Cortex of kidney (tissue), 1 donor: ENCODE data around the gene NAALADL2.
"Not testable (repeated sequence)": the region's sequence is repeated elsewhere in the genome, so short reads cannot be mapped to it uniquely, and the experiment has no call there.

Experiments
- DNase-seq: peaks from one replicate; lab custom pipeline; 2025; lab: John Stamatoyannopoulos, UW

The NAALADL2 gene

DNA sequence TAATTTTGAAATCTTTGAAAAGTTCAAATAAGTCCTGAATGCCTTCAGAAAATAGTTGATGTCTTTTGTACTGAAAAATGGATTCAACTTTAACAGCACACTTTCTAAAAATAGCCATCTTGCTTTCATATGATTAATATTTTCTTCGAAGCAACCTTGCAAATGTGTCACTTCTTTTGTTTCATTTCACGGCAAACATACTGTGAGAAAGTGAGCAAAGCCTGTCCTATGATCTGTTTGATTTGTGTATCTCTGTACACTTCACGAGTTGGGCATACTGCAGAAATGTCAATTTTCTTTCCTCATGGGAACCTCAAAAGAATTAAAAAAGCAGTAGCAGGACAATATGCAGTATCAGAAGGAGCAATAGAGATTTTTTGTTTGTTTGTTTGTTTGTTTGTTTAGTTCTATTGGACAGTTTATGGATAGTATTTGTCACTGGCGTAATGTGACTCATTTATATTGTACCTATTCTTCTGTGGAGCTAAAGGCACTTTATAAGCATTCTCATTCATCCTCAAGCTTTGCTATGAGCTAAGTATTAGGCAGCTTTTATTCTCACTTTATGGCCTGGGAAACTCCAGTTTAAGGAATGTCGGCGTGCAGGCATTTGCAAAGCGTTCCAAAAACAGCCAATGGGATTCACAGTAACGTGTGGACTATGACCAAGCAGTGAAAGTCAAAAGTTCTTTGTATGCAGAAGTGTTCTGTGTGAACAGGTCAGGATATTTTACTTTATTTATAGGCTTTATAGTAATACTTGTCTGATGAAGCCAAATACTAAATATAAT, 572.0 kb downstream of the NAALADL2 start:
- DNase-seq: no peak

DNA sequence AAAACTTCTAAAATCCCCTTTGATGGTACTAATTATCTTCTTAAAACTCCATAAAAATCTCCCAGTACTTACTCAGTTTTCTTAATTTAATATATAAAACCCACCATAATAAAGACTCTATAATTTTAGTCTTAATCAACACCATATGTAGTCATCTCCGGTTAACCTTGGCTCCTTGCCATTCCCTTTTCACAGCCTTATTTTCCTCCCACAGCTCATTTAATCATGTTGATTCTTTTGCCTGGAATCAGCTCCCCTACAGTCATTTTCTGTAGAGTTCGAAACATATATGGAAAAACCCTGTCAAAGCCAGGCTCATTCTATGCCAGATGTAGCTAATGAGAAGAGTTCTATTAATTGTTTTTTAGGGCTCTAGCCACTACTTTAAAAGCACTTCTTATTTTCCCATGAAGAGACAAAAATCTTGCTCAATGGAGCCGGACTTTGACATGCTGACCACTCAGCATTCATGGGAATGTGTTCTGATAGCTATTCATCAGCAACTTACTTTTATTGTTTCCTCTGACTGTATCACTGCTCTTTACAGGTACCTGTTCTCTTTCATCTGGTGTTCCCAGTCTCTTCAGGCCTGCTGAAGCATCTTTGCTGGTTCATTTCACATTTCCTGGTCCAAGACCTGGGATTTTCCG, 573.4 kb downstream of the NAALADL2 start:
- no peak for DNase-seq

DNA sequence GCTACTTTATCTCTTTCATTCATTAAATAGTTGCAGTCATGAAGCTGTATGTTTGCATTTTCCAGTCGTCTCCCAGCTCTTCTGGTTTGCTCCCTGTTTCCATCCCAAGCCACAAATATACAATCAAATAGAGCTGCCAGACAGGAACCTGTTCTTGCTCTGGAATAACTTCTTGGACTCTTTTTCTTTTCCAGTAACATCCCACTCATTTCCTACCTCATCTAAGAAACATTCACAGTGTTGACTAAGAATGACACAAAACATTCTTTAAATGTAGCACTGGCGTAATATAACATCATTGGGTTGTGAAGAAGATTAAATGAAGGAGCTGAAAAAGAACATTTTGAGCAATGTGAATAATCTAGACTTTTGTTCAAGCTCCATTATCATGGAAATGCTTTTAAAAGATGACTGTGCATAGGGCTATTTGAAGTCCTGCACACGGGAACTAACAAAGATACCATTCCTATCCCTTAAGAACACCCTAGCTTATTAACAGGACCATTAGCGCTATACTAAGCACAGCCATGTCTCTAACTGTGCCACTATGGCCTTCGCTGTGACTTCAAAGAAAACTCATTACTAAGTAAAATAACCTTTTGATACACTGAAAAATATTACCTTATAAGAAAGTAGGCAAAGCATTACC, 574.0 kb downstream of the NAALADL2 start:
- DNase-seq: no peak

DNA sequence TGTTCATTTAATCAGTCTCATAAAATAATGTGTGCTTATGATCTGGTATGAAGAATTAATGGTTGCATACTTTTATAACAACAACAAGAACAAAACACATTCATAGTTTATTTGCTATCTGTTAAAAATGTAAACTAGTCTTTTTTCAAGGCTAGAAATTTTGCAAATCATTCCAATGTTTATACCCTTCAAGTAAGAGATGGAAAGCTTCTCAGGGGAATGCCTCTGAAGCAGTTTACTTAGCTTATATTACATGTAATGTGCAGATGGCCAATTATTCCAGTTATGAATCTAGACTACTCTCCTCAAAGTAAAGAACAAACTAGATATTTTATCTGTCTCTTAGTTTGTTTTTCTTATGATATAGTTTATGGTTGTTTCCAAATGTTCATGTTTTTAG, 575.4 kb downstream of the NAALADL2 start:
- no peak for DNase-seq

DNA sequence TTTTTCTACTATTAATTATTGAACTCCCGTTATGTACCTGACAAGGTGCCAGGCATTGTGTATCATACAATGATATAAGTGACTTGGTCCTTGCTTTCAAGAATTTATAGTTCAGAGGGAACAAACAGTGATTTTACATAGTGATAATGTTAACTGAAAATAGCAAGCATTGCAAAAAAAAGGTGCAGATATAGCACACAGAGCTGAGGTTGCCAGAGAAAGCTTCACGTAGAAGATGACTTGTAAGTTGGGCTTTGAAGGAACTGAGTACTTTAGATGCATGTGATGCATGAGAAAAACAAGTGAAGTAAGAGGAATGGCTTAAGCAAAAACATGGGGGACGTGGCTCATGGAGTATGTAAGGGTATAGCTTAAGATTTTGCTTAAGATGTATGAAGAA, 584.5 kb downstream of the NAALADL2 start:
- DNase-seq: no peak

DNA sequence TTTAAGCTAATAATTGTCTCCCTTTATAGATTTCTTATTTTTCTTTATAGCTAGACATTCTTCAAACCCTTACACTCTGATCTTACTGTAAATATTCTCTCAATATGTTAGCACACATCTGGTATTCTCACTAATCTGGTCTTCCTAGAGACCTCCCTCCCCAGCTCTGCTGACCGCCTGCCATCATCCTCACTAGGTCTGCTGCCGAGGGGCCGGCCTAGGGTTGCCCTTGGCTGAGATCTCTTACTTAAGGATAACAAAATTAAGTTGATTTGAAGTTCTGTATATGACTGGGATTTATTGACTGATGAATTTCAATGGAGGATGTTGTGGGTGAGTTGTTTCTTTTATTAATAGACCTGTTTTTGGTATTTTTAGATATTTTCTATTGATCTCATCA, 586.6 kb downstream of the NAALADL2 start:
- no peak for DNase-seq

DNA sequence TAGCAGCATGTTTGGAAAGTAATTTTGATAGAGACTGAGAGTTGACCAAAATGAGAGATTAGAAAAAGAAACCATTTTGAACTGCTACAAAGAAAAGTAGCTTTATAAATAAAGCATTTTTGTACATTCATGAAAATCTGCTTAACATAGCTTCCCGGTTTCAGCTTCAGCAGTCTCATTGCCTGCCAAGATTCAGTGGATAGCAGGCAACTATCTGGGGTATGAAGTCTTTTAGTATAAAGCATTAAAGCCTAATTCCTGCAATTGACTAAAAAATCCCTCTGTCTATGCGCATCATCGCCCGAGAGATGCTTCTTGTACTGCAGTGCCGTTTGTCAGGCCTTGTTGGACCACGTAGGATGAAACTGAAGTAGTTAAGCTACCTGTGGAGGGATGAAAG, 588.4 kb downstream of the NAALADL2 start:
- DNase-seq: no peak

DNA sequence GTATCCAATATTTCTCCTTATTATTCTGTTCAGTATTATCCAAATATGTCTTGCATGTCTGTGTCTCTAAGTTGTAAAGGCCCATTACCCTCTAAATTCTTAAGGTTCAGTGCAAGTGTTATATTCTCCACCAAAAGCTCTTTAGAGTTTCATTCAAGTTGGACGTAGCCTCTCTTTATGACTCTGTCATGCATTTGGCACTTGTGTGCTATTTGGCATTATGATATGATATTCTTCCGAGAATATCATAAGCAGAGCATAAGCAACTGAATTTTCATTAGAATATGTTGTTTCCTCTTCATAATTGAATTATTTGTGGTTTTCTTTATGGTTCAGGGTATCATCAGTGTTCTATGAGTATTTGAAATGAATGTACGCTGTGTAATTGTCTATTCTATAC, 594.2 kb downstream of the NAALADL2 start:
- no peak for DNase-seq

DNA sequence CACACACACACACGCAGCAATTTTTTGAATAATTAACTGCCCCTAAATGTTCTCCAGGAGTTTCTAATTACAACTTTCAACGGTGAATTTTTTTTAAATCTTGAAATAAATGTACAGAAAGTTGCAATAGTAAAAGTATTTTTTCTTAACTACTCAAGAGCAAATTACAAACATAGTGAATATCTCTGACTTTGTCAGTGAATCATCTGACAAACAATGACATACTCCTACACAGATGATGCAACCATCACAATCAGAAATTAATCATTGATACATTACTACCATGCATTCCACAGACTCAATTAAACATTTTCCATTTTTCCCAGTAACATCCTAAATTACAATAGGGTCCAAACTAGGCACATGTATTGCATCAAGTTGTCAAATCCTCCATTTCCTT, 597.3 kb downstream of the NAALADL2 start:
- DNase-seq: no peak

DNA sequence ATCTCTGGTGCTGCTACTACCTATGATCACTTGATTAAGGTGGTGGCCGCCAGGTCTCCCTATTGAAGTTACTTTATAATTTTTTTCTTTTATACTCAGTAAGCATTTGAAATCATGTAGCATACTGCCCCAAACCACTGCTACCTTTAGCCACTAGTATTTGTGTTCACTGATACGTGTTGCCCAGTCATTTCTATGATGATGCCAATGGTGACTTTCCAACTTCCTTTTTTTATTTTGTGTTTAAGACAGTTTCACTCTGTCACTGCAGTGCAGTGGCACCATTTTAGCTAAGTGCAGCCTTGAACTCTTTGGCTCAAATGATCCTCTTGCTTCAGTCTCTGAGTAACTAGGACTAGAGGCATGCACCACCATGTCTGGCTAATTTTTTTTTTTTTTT, 598.2 kb downstream of the NAALADL2 start:
- no peak for DNase-seq

DNA sequence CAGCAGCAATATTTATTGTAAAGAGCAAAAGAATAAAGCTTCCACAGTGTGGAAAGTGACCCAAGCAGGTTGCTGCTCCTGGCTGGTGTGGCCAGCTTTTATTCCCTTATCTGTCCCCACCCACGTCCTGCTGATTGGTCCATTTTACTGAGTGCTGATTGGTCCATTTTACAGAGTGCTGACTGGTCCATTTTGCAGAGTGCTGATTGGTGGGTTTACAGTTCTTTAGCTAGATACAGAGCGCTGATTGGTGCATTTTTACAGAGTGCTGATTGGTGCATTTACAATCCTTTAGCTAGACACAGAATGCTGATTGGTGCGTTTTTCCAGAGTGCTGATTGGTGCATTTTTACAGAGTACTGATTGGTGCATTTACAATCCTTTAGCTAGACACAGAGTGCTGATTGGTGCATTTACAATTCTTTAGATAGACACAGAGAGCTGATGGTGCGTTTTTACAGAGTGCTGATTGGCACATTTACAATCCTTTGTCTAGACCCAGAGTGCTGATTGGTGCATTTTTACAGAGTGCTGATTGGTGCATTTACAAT, 601.8 kb downstream of the NAALADL2 start:
- DNase-seq: not testable (repeated sequence)

DNA sequence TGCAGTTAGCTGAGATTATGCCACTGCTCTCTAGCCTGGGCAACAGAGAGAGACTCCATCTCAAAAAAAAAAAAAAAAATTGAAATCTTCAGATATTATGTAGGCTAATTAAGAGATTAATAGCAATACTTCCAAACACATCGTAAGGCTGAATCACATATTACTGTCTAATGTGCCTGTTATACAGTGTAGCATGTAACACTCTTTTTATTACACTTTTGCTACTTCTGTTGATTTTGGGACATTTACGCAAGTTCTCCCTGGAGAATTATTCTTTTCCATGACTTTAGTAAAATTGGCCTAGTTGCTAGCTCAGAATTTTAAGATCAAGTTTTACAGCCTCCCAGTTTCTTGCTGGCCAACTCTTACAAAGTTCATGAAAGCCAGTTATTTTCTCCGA, 605.2 kb downstream of the NAALADL2 start:
- DNase-seq: no peak

DNA sequence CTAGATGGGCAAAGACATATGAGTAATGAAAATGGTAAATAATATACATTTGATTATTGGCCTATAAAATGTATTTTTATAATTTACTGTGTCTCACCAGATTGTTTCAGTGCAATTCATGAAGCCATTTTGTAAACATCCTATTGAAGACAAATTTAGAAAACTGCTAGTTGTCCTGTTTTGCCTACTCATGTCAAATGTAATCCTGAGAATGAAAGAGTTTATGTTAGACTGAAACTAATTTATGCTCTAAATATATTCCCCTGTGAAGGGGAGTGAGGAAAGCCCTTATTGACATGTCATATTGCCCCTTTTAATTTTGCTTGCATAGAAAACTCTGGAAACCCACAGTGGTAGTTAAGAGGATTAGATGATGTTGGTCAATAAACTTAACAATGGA, 610.0 kb downstream of the NAALADL2 start:
- DNase-seq: no peak

DNA sequence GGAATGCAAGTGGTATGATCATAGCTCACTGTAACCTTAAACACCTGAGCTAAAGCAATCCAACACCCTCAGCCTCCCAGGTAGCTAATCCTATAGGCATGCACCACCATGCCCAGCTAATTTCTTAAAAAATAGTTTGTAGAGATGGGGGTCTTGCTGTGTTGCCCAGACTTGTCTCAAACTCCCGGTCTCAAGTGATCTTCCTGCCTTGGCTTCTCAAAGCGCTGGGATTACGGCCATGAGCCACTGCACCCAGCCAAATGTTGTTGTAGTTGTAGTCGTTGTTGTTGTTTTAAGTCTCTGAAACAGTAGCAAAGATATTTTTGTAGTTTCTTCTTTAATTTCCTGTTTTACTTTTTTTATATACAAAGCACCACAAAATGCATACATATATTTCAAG, 616.6 kb downstream of the NAALADL2 start:
- DNase-seq: no peak

DNA sequence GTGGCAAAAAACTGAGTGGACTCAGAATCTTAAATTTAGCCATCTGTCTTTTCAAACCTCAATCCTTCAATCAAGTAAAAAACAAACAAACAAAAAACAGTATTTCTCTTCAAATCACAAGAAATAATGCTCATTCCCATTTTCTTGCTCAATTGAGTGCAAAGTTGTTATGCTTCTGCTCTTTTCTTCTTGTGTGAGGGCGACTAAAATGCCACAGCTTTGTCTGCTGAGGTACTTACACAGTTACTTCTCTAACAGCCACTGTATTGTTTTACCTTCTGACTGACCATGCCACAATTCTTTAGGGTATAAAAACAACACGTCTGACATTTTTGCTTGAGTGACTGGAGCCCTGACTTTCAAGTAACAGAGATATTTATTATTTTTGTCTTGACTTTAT, 617.4 kb downstream of the NAALADL2 start:
- no peak for DNase-seq

DNA sequence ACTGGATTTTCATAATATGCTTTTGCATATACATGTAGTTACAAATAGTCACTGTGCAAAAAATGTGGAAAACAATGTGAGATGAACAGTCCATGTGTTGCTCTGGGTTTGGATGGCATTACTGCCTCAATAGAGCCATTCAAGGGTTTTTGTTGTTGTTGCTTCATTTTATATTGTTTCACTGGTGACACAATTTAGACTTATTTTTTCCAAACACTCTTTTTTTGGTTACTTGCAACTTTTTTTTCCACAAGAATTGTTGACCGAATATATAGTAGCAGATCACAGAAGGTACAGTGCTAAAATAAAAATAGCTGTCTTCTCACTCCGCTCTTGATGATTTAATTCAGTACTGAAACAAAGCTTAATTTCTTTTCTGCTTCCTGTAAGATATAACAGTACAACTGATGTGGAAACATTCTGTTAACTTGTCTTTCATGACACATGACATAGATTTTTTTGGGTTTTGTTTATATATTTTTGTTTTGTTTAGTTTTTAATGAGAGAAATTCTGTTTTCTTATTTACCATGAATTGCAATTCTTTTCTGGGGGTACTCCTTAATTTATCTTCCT, 618.6 kb downstream of the NAALADL2 start:
- no peak for DNase-seq

DNA sequence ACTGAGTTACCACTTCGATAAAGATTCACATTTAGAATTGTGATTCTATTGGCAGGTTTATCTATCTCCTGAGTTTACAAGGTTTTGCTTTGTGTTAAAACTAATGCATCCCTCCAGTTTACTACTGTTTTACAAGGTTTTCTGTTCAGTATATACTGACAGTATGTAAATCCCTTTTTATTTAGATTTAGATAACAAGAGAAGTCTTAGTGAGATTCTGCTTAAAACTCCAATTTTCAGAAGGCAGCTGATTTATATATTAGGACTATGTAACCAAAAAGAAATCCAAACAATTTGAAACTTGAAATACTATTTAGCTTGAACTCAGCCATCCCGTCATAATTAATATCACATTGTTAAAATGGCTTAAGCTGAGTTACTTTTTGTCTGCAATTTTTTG, 619.2 kb downstream of the NAALADL2 start:
- no peak for DNase-seq

DNA sequence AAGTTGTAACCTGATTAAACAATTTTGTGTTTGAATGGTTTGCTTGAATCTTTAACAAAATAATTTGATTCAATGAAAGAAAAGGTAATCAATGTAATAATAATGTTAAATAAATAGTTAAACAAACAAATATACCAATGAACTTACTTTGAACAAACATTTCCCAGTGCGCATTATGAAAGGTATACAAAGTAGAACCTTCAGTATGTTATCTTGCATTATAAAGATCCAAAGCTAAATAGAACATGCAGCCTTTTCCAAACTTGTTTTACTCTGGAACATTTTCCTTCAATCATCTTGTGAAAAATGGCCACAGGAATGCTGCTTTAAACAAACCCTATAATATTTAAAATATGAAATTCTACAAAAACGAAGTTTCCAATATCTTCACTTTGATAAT, 620.0 kb downstream of the NAALADL2 start:
- no peak for DNase-seq

DNA sequence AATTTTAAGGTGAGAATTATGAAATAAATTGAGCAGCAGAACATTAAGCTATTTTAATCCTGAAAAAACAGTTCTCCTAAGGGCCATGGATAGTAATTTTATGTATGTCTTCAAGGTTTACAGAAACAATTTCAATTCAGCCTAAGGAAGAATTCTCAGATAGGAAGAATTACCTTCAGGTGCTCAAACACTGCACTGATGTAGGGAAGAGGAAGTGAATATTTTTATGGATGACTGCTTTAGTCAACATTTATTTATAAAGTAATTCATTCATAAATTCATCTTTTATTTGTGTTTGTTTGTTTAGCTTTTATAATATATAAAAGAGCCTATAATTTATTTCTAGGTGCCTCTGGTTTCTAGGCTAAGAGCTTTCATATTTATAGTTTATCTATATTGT, 620.7 kb downstream of the NAALADL2 start:
- no peak for DNase-seq

DNA sequence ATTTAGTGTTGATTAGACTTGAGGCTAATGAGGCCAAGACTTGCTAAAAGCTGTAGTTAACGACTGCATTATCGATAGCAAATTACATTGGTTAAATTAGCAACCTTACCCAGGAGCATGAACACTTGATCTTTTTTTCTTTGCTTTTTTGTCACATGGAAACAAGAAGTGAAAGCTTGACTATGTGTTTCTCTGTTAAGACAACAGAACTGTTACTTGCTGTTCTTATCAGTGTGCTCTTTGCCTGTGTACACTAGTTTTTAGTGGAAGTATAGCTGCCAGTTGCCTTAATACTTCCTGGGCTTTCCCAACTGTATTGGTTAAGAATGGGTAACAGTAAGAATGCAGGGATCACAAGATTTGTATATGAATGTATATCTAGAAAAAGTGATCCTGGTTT, 625.5 kb downstream of the NAALADL2 start:
- no peak for DNase-seq

DNA sequence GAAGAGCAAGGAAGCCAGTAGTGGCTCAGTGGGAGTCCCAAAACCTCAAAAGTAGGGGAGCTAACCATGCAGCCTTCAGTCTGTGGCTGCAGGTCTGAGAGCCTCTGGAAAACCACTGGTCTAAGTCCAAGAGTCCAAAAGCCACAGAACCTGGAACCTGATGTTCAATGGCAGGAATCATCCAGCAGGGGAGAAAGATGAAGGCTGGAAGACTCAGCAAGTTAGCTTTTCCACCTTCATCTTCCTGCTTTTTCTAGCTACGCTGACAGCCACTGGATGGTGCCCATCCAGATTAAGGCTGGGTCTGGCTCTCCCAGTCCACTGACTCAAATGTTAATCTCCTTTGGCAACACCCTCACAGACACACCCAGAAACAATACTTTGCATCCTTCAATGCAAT, 626.3 kb downstream of the NAALADL2 start:
- no peak for DNase-seq

DNA sequence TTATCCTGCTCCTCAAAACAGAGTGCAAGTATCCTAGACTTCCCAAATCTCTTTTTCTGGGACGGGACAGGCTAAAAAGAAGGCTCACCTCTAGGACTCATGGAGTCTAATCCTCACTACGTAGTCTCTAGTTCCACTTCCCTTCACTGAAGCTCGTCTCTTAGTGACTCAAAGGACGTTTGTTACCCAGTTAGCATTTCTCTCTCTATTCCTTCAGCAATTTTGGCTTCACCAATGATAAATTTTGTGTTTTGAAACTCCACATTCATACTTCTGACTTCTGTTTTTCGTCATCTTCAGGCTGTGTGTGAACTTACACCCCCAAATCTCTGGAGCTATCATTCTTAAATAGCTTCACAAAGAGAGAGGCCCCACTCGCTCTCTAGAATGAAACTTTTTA, 627.1 kb downstream of the NAALADL2 start:
- no peak for DNase-seq

DNA sequence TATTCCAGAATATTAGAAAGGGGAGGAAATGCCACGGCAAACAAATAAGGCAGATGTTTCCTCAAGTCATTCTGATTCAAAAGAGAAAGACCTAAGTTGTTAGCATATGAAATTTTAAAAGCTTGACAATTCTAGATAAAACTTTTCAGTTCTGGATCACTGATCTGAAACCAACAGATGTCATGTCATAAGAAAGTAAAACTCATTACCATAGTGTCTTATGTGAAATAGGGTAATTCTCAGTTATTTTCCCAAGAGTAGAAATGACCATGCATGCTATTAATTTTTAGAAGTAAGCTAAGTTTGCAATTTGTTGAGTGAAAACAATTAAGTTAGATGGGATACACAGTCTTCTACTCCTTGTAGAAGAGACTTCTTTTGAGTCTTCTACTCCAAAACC, 630.3 kb downstream of the NAALADL2 start:
- no peak for DNase-seq
